Measurements from ENCODE around the gene TRIB2. TPM values are rescaled to one million over a fixed set of nuclear protein-coding genes. Genes with fewer than 3 reads are reported as not detected.
"Not testable (repeated sequence)": the region's sequence is repeated elsewhere in the genome, so short reads cannot be mapped to it uniquely, and the experiment has no call there.

TRIB2 gene
- total and polyA plus RNA-seq, 9 of the 15 experiments (the other 6 are each of a cell fraction or from before 2014, with no cell fraction given), result 9.0 to 39.0 (median 26.3) TPM

GRCh38 chr2:12680115-12680514, 36.6 kb upstream of the TRIB2 start:
- ATAC-seq; POLR2A ChIA-PET; H3K9ac ChIP-seq (ENCODE audit: insufficient read depth in 1 of 2, low read depth in 2 of 2, low read length in 2 of 2); H3K27ac ChIP-seq (ENCODE audit: extremely low read depth, low read depth, low read length); H4K20me1 ChIP-seq (replicated peaks; ENCODE audit: control insufficient read depth, insufficient read depth, low read length); H3K4me3 ChIP-seq; CTCF ChIA-PET (ENCODE audit: low intra/inter-chr PET ratio); in situ Hi-C loops (cut with MboI); H3K79me2 ChIP-seq (ENCODE audit: control insufficient read depth, insufficient read depth, low read length); DNase-seq (ENCODE audit: extremely low read depth in 1 of 4, low spot score in 3 of 4); H2AFZ ChIP-seq (ENCODE audit: low read depth, low read length); FAIRE-seq; H3K4me1 ChIP-seq (replicated peaks in 1 of 2; ENCODE audit: control insufficient read depth in 2 of 2, insufficient read depth in 2 of 2, low read length in 2 of 2); H3K27me3 ChIP-seq (ENCODE audit: control insufficient read depth in 2 of 2, insufficient read depth in 2 of 2, low read length in 2 of 2); intact Hi-C loops (cut with micrococcal nuclease); H3K36me3 ChIP-seq (ENCODE audit: control insufficient read depth, insufficient read depth, low read length); H3K9me3 ChIP-seq (replicated peaks; ENCODE audit: control insufficient read depth, insufficient read depth, low read depth, low read length); BruUV-seq (replicated peaks); H3K4me2 ChIP-seq (ENCODE audit: insufficient read depth, low read length); H3K9me1 ChIP-seq (ENCODE audit: control insufficient read depth, insufficient read depth, low read length): not testable (repeated sequence)
- 0% methylated on average over 1 of the region's 1 CpG for WGBS (ENCODE audit: insufficient coverage, low coverage, missing lambda C conversion rate)
- TF ChIP-seq ZNF431 (CRISPR knock-in tag; IDR thresholded peaks at IDR 0.05), result peak; percentile 94

DNA sequence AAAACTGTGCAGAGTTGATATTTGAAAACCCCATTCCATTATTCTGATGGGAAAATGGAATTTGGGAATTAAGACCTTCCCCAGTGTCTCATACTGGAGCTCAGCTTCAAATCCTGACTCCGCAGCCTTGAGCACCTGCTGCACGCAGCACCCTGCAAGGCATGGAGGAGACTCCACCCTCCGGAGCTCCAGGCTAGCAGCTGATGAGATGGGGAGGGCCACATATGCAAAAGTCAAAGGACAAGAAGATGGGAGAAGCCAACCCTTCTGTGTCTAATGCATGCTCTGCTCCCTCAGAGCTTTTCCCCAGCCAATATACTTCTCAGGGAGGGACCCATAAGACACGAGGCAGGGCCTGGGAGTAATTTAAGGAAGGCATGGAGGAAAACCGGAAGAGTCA, 34.7 kb upstream of the TRIB2 start:
- in situ Hi-C loops (cut with MboI) (no loop called here), intact Hi-C loops (cut with micrococcal nuclease) (no loop called here)
- H3K4me1 ChIP-seq (replicated peaks in 1 of 2; ENCODE audit: control insufficient read depth in 2 of 2, insufficient read depth in 2 of 2, low read length in 2 of 2), result no peaks in the 10 kb centered on the region
- no peak overlapping the region for H3K4me2 ChIP-seq (ENCODE audit: insufficient read depth, low read length)
- DNase-seq (ENCODE audit: extremely low read depth in 1 of 4, low spot score in 3 of 4) (no peak), FAIRE-seq (no peak), ATAC-seq (no peak; the same call in 2 of the 3 replicates)
- WGBS (ENCODE audit: insufficient coverage, low coverage, missing lambda C conversion rate), result 39% methylated on average over 5 of the region's 5 CpGs
- H3K9me3 ChIP-seq (replicated peaks; ENCODE audit: control insufficient read depth, insufficient read depth, low read depth, low read length), result peaks cover 3% of the 10 kb centered on the region; the same call in 1 of the 2 replicates
- BruUV-seq (replicated peaks), result no TSS peak
- H3K9ac ChIP-seq (ENCODE audit: insufficient read depth in 1 of 2, low read depth in 2 of 2, low read length in 2 of 2), result no peak overlapping the region
- no peaks in the 10 kb centered on the region for H4K20me1 ChIP-seq (replicated peaks; ENCODE audit: control insufficient read depth, insufficient read depth, low read length)
- no peaks in the 10 kb centered on the region for H3K9me1 ChIP-seq (ENCODE audit: control insufficient read depth, insufficient read depth, low read length)
- H3K36me3 ChIP-seq (ENCODE audit: control insufficient read depth, insufficient read depth, low read length), result no peaks in the 10 kb centered on the region
- no peak overlapping the region for H3K27ac ChIP-seq (ENCODE audit: extremely low read depth, low read depth, low read length)
- H2AFZ ChIP-seq (ENCODE audit: low read depth, low read length), result peak overlapping the region; percentile 67
- H3K79me2 ChIP-seq (ENCODE audit: control insufficient read depth, insufficient read depth, low read length), result no peaks in the 10 kb centered on the region
- POLR2A ChIA-PET, result no interaction called here
- CTCF ChIA-PET (ENCODE audit: low intra/inter-chr PET ratio), result no interaction called here
- TF ChIP-seq KLF16 (IDR thresholded peaks at IDR 0.05) (no peak), GTF2A2 (tag; IDR thresholded peaks at IDR 0.05) (no peak), ZNF41 (CRISPR knock-in tag; conservative IDR thresholded peaks at IDR 0.05) (no peak), TSC22D4 (tag; IDR thresholded peaks at IDR 0.05) (no peak), OTX1 (CRISPR knock-in tag; IDR thresholded peaks at IDR 0.05) (no peak), BRD9 (IDR thresholded peaks at IDR 0.05; ENCODE audit: low read depth, partially characterized antibody) (no peak), AFF1 (IDR thresholded peaks at IDR 0.05; ENCODE audit: low read depth in 1 of 2, partially characterized antibody in 2 of 2) (no peak), ZNF644 (tag; IDR thresholded peaks at IDR 0.05; ENCODE audit: low read depth) (no peak), SRF (CRISPR knock-in tag; IDR thresholded peaks at IDR 0.05) (no peak)
- TF ChIP-seq, protein P1, sequence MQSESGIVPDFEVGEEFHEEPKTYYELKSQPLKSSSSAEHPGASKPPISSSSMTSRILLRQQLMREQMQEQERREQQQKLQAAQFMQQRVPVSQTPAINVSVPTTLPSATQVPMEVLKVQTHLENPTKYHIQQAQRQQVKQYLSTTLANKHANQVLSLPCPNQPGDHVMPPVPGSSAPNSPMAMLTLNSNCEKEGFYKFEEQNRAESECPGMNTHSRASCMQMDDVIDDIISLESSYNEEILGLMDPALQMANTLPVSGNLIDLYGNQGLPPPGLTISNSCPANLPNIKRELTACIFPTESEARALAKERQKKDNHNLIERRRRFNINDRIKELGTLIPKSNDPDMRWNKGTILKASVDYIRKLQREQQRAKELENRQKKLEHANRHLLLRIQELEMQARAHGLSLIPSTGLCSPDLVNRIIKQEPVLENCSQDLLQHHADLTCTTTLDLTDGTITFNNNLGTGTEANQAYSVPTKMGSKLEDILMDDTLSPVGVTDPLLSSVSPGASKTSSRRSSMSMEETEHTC (IDR thresholded peaks at IDR 0.05), result no peak
- H3K27me3 ChIP-seq (ENCODE audit: control insufficient read depth in 2 of 2, insufficient read depth in 2 of 2, low read length in 2 of 2), result peaks cover 3 to 9% of the 10 kb centered on the region in 2 experiments; a peak in 1 of 5 replicates
- no peak overlapping the region for H3K4me3 ChIP-seq
